HG03342 (cell line): ENCODE measurements around the gene PRRT4.

Experiments
- ATAC-seq: cut with Tn5 transposase; IDR thresholded peaks from one replicate; pipeline ENCODE4 v1.9.1; 2021; ENCODE audit warnings: mild to moderate bottlenecking, moderate library complexity; ENCODE audit not compliant: unreplicated experiment

Gene PRRT4

GRCh38 chr7:128302139-128302538 is 59.4 kb downstream of the PRRT4 start:
- ATAC-seq, result no peak
